GM12878 (cell line): ENCODE data around the gene HOMER2. TPM values are rescaled to one million over a fixed set of nuclear protein-coding genes. Genes with fewer than 3 reads are reported as not detected.

ENCODE experiments used
- ATAC-seq: fragments of 200-7000 bp; cut with Tn5 transposase; 3 replicates; pipeline ENCODE4 v1.9.1; 2020; ENCODE audit warnings: mild to moderate bottlenecking, moderate library complexity
- BruUV-seq: library from RNA; stranded (reverse); fragments of 400-500 nt; replicated peaks from 2 replicates; lab custom pipeline; 2021; lab: Mats Ljungman, UMichigan
- CTCF ChIA-PET: fragments of 300-600 bp; sonication (Branson Sonifier 250); formaldehyde crosslinking; extraction: SDS; loops from one replicate; lab custom pipeline; 2021; ENCODE audit warnings: inconsistent platforms; lab: Yijun Ruan, JAX
- POLR2A ChIA-PET: fragments of 350-600 bp; formaldehyde crosslinking; extraction: SDS; loops from one replicate; lab custom pipeline; 2021; ENCODE audit warnings: inconsistent platforms; lab: Charles Lee
- RAD21 ChIA-PET: fragments of 300-600 bp; sonication (Branson Sonifier 250); formaldehyde crosslinking; loops from one replicate; lab custom pipeline; 2023; ENCODE audit warnings: antibody characterized with exemption; ENCODE audit not compliant: unreplicated experiment; lab: Charles Lee
- SMC1A ChIA-PET: fragments of 300-600 bp; sonication (Branson Sonifier 250); formaldehyde crosslinking; loops from one replicate; lab custom pipeline; 2023; ENCODE audit not compliant: unreplicated experiment, uncharacterized antibody; lab: Charles Lee
- DNase-seq: peaks from one replicate; pipeline ENCODE4 v3.0.0-alpha.2; 2011; ENCODE audit warnings: low read depth, low spot score
- FAIRE-seq: peaks from 3 replicates; lab custom pipeline; 2011; peaks lifted over from hg19 to GRCh38; lab: Jason Lieb, UNC
- H2AFZ ChIP-seq: 2 replicates; pipeline ENCODE4 v1.6.0; 2011; ENCODE audit warnings: low read depth, low read length, control low read depth; ENCODE audit not compliant: control insufficient read depth
- H3K27ac ChIP-seq: 2 replicates; pipeline ENCODE4 v1.5.1; 2011; ENCODE audit warnings: control low read depth; ENCODE audit not compliant: control insufficient read depth, insufficient read depth
- H3K27me3 ChIP-seq, 2 experiments: replicated peaks in 1 of 2; 2 replicates each; pipeline versions ENCODE4 v1.6.0 to v1.6.1; 2011; ENCODE audit warnings: low read length in 1 of 2; ENCODE audit not compliant: control insufficient read depth in 2 of 2, insufficient read depth in 2 of 2
- H3K36me3 ChIP-seq, 2 experiments: 2 replicates each; pipeline ENCODE4 v1.5.1; 2011; ENCODE audit warnings: low read length in 1 of 2; ENCODE audit not compliant: control insufficient read depth in 2 of 2, insufficient read depth in 2 of 2
- H3K4me1 ChIP-seq: 2 replicates; pipeline ENCODE4 v1.6.1; 2011; ENCODE audit warnings: mild to moderate bottlenecking, low read length, moderate library complexity, mixed read lengths; ENCODE audit not compliant: control insufficient read depth, insufficient read depth
- H3K4me2 ChIP-seq: 2 replicates; pipeline ENCODE4 v1.6.0; 2011; ENCODE audit warnings: control low read depth; ENCODE audit not compliant: control insufficient read depth, insufficient read depth
- H3K4me3 ChIP-seq: fragments of 200-600 bp; sonication (generic); 2 replicates; pipeline ENCODE4 v1.5.1; 2016
- H3K79me2 ChIP-seq: 2 replicates; pipeline ENCODE4 v1.6.0; 2011; ENCODE audit warnings: low read length; ENCODE audit not compliant: control insufficient read depth, insufficient read depth
- H3K9ac ChIP-seq: 2 replicates; pipeline ENCODE4 v1.8.0; 2011; ENCODE audit warnings: low read length, control low read depth, mixed read lengths; ENCODE audit not compliant: control insufficient read depth, insufficient read depth
- H3K9me3 ChIP-seq: replicated peaks from 3 replicates; pipeline ENCODE4 v1.5.1; 2011; ENCODE audit warnings: mild to moderate bottlenecking, low read length; ENCODE audit not compliant: control insufficient read depth, insufficient read depth
- H4K20me1 ChIP-seq: 2 replicates; pipeline ENCODE4 v1.6.0; 2011; ENCODE audit not compliant: control insufficient read depth, insufficient read depth
- BCLAF1 ChIP-seq: fragments of 450-650 bp; IDR thresholded peaks from 2 replicates; pipeline ENCODE4 v1.6.1; 2017; ENCODE audit warnings: antibody characterized with exemption, mild to moderate bottlenecking, moderate library complexity
- CHD4 ChIP-seq: fragments of 200-600 bp; sonication (generic); IDR thresholded peaks from 2 replicates; pipeline ENCODE4 v1.6.1; 2016; ENCODE audit warnings: mild to moderate bottlenecking
- EP300 ChIP-seq, 2 experiments: fragments of 150-350 bp in 1 of 2; IDR thresholded peaks; 2 replicates each; pipeline ENCODE4 v1.6.1; 2011 to 2012; ENCODE audit warnings: low read depth in 2 of 2, low read length in 2 of 2, borderline replicate concordance in 1 of 2, improper control_type of control experiment in 1 of 2, inconsistent platforms in 1 of 2; ENCODE audit not compliant: control insufficient read depth in 1 of 2
- MYB ChIP-seq: fragments of 150-350 bp; IDR thresholded peaks from 2 replicates; pipeline ENCODE4 v1.6.1; 2014; ENCODE audit warnings: mild to moderate bottlenecking, low read depth, low read length, borderline replicate concordance
- RUNX3 ChIP-seq: IDR thresholded peaks from 2 replicates; pipeline ENCODE4 v1.6.1; 2012; ENCODE audit warnings: low read length, inconsistent platforms
- WGBS: methylation state at CpG from one replicate; pipeline ENCODE4 v1.1.6; 2016; ENCODE audit warnings: low lambda C conversion rate; ENCODE audit not compliant: insufficient replicate concordance, insufficient coverage; ENCODE audit errors: missing lambda C conversion rate; 5-methylcytosine and 5-hydroxymethylcytosine counted together
- in situ Hi-C: fragments of 300-500 bp; cut with MboI; formaldehyde crosslinking; loops from 9 replicates; pipeline ENCODE4 v1.14.3; 2018; ENCODE audit warnings: mixed read lengths
- intact Hi-C: fragments of 100-400 bp; cut with micrococcal nuclease; formaldehyde crosslinking; loops from one replicate; pipeline ENCODE4 v1.14.2; 2022; ENCODE audit not compliant: unreplicated experiment
- polyA plus RNA-seq, 11 experiments: library from polyadenylated mRNA; depleted of rRNA in 4 of 11; unstranded in 6 of 11; stranded (reverse) in 5 of 11; fragments of >200 nt; fragmentation: Nextera tagmentation in 4 of 11; fragmentation: Illumina TruSeq in 1 of 11; extraction: Ambion mirVana in 4 of 11; extraction: Trizol in 1 of 11; gene quantifications; 1 replicate in 1 of 11; 2 replicates in 10 of 11; pipeline versions ENCODE4 v1.2.1 to v1.2.3, GENCODE V29; 2011 to 2016; ENCODE audit warnings: inconsistent platforms in 2 of 11, missing spikeins in 2 of 11, low read depth in 1 of 11
- total RNA-seq, 4 experiments: library from RNA; depleted of rRNA in 3 of 4; stranded (reverse); fragments of >200 nt in 3 of 4; fragmentation: Illumina TruSeq in 1 of 4; extraction: Trizol in 1 of 4; gene quantifications; 2 replicates each; pipeline versions ENCODE4 v1.2.1 to v1.2.3, GENCODE V29; 2013 to 2021

HOMER2 gene
- total and polyA plus RNA-seq, 10 of the 15 experiments (the other 5 are each of a cell fraction or from before 2014, with no cell fraction given) = 0.60 to 5.0 (median 1.8) TPM

- FAIRE-seq (no peak), DNase-seq (no peak), ATAC-seq (no peak)
- Histone ChIP-seq H3K4me2 (no peak overlapping the region), H3K79me2 (no peaks in the 10 kb centered on the region), H3K4me1 (no peaks in the 10 kb centered on the region), H3K27me3 (peaks cover 0 to 3% of the 10 kb centered on the region in 2 experiments; a peak in 2 of 4 replicates), H3K36me3 (no peaks in the 10 kb centered on the region), H3K9ac (no peak overlapping the region), H4K20me1 (no peaks in the 10 kb centered on the region), H3K9me3 (no peaks in the 10 kb centered on the region), H3K27ac (no peak overlapping the region), H2AFZ (no peak overlapping the region), H3K4me3 (no peak overlapping the region)
- ChIA-PET RAD21 (no interaction called here), SMC1A (interaction anchor here (1.2 kb wide), 1 partner anchor 8 kb away, joined by 4 read pairs; no protein-coding TSS in a partner anchor), CTCF (no interaction called here), POLR2A (no interaction called here)
- intact Hi-C loops (no loop called here), in situ Hi-C loops (no loop called here)
- TF ChIP-seq MYB = no peak
- no peak for TF ChIP-seq EP300 (IDR thresholded peaks at IDR 0.05; ENCODE audit: borderline replicate concordance in 1 of 2, control insufficient read depth in 1 of 2, low read depth in 2 of 2, low read length in 2 of 2)
- TF ChIP-seq RUNX3 = no peak
- no peak for TF ChIP-seq CHD4
- no peak for TF ChIP-seq BCLAF1
- BruUV-seq = no TSS peak
- 37% methylated on average over 9 of the region's 9 CpGs for WGBS
These were observed 62.1 kb downstream of the HOMER2 start for GRCh38 chr15:82890338-82890994.
